Skeletal muscle tissue (tissue), 4 donors: ENCODE data around the gene DYNC1I1. TPM values are rescaled to one million over a fixed set of nuclear protein-coding genes. Genes with fewer than 3 reads are reported as not detected.
"Not testable (repeated sequence)": the region's sequence is repeated elsewhere in the genome, so short reads cannot be mapped to it uniquely, and the experiment has no call there.

Experiments
- H3K27ac ChIP-seq: one replicate; pipeline ENCODE4 v1.7.0; 2013; ENCODE audit warnings: mild to moderate bottlenecking, low read depth, low read length, inconsistent platforms
- H3K27me3 ChIP-seq, 3 donors: one replicate each; pipeline ENCODE4 v1.7.0; 2013; ENCODE audit warnings: low read length in 3 of 3; ENCODE audit not compliant: control insufficient read depth in 3 of 3, insufficient read depth in 3 of 3
- H3K36me3 ChIP-seq, 3 donors: one replicate each; pipeline ENCODE4 v1.7.0; 2013; ENCODE audit warnings: low read length in 3 of 3; ENCODE audit not compliant: control insufficient read depth in 3 of 3, insufficient read depth in 3 of 3
- H3K4me1 ChIP-seq, 3 donors: one replicate each; pipeline ENCODE4 v1.7.0; 2013; ENCODE audit warnings: low read length in 3 of 3, mild to moderate bottlenecking in 3 of 3; ENCODE audit not compliant: control insufficient read depth in 3 of 3, insufficient read depth in 3 of 3
- H3K4me3 ChIP-seq, 3 donors: one replicate each; pipeline ENCODE4 v1.7.0; 2013; ENCODE audit warnings: low read length in 3 of 3
- H3K9ac ChIP-seq, 3 donors: one replicate each; pipeline ENCODE4 v1.7.0; 2013; ENCODE audit warnings: low read length in 3 of 3, mild to moderate bottlenecking in 3 of 3, moderate library complexity in 2 of 3, low read depth in 1 of 3
- H3K9me3 ChIP-seq, 3 donors: one replicate each; pipeline ENCODE4 v1.7.0; 2013; ENCODE audit warnings: low read length in 3 of 3; ENCODE audit not compliant: control insufficient read depth in 3 of 3
- total RNA-seq: library from RNA; depleted of rRNA; stranded (reverse); fragments of >200 nt; gene quantifications from one replicate; pipeline ENCODE4 v1.2.3, GENCODE V29; 2014
- donor health status: Osteomylitis.

Gene DYNC1I1
- total RNA-seq, 1 donor from 2014 or later, result 1.6 TPM

DNA sequence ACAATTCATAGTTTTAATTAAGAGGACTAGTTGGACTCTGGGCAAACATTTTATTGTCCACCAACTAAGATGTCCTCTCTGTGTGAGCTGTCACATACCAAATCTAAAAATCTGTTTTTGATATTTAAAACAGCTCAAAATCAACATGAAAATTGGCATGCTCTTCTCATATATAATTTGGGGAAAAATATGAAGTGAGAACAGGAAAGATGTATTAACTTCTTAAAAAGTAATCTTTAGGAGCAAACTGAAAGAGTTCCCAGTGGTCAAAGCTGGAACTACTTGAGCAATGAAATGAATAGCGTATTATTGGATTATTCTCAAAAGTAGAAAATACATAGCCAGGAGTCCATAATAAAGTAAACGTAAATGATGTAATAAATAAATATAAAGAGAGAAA lies 147.2 kb downstream of the DYNC1I1 start:
- H3K9me3 ChIP-seq, result no peaks in the 10 kb centered on the region
- peaks cover 0 to 3% (median 2%) of the 10 kb centered on the region in 3 donors for H3K4me1 ChIP-seq
- no peaks in the 10 kb centered on the region for H3K27me3 ChIP-seq
- H3K36me3 ChIP-seq, result no peaks in the 10 kb centered on the region
- no peak overlapping the region for H3K27ac ChIP-seq
- no peak overlapping the region for H3K4me3 ChIP-seq
- no peak overlapping the region for H3K9ac ChIP-seq

DNA sequence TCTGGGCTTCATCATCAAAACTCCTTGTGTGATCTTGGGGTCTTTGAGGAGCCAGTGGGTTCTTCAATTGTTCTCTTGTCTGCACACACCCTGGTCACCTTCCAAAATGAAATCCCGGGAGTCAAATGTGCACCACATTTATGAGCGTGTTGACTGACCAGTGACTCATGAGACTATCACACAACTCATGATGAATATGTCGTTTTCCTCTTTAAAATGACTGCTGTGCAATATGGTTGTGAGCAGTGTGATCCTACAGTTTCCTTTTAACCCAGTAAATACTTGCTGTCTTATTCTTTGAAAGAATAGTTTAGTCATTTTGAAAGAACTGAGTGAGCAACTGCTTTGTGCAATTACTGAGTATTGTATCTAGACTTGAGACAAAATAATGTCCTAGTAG lies 149.2 kb downstream of the DYNC1I1 start:
- peaks cover 0 to 2% (median under 1%) of the 10 kb centered on the region in 3 donors for H3K4me1 ChIP-seq
- H3K9me3 ChIP-seq, result no peaks in the 10 kb centered on the region
- no peaks in the 10 kb centered on the region for H3K36me3 ChIP-seq
- no peaks in the 10 kb centered on the region for H3K27me3 ChIP-seq
- no peak overlapping the region for H3K4me3 ChIP-seq
- no peak overlapping the region for H3K9ac ChIP-seq
- no peak overlapping the region for H3K27ac ChIP-seq

DNA sequence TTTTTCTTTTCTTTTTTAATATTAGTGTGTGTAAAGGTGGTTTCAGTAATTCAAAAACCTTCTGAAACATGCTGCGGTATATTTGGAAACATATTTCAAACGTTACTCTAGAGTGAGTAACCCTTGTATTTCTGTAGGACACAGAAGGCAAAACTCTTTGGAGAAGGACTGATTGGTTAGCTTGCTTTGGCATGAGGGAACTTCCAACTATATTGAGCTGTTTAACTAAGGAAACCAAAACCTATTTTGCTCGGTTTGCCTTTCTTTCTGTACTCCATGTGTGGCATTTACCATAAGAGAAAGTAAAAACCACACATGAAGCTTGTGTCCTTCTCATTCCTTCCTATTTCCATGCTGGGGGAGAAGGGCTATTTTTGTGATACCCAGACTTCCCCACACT lies 149.8 kb downstream of the DYNC1I1 start:
- Histone ChIP-seq H3K36me3 (no peaks in the 10 kb centered on the region), H3K27me3 (no peaks in the 10 kb centered on the region), H3K9me3 (no peaks in the 10 kb centered on the region), H3K27ac (no peak overlapping the region), H3K9ac (no peak overlapping the region), H3K4me3 (no peak overlapping the region), H3K4me1 (no peaks in the 10 kb centered on the region)

DNA sequence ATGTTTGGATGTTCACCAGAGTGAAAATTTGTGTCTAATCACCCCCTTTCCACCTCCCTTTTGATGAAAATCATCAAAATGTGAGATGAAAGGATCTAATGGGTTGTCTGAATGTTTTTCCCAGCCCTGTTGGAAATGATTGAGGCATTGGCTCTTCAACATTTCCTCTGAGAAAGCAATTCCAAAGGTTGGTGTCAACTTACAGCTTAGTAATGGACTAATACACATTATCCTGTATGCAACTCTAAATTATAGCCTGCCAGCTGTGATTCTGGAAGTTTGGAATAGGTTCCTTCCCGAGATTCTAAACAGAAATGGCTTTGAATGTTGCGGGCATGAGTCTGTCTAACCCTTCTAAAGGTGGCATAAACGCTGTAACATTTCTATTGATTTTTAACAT lies 152.9 kb downstream of the DYNC1I1 start:
- H3K9ac ChIP-seq, result no peak overlapping the region
- H3K27ac ChIP-seq, result no peak overlapping the region
- no peaks in the 10 kb centered on the region for H3K27me3 ChIP-seq
- no peaks in the 10 kb centered on the region for H3K4me1 ChIP-seq
- H3K4me3 ChIP-seq, result no peak overlapping the region
- H3K9me3 ChIP-seq, result no peaks in the 10 kb centered on the region
- H3K36me3 ChIP-seq, result no peaks in the 10 kb centered on the region

DNA sequence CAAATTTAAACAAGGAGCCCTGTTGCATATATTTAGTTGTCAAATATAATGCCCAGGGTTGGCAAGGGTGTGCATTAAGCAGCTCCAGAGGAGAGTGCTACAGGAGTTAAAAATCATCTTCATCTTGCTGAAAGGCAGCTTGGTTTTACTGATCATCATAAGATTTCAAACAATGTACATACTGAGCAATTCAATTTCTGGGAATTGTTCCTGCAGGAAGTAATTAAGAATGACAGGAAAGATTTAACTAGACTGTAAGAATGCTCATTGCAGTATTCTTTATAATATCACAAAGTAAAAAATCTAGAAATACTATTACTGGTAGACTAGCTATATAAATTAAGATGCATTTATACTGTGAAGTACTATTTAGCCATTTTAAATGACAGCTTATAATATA lies 153.6 kb downstream of the DYNC1I1 start:
- H3K27me3 ChIP-seq, result no peaks in the 10 kb centered on the region
- no peak overlapping the region for H3K9ac ChIP-seq
- no peak overlapping the region for H3K4me3 ChIP-seq
- H3K27ac ChIP-seq, result no peak overlapping the region
- no peaks in the 10 kb centered on the region for H3K36me3 ChIP-seq
- H3K4me1 ChIP-seq, result no peaks in the 10 kb centered on the region
- H3K9me3 ChIP-seq, result no peaks in the 10 kb centered on the region

DNA sequence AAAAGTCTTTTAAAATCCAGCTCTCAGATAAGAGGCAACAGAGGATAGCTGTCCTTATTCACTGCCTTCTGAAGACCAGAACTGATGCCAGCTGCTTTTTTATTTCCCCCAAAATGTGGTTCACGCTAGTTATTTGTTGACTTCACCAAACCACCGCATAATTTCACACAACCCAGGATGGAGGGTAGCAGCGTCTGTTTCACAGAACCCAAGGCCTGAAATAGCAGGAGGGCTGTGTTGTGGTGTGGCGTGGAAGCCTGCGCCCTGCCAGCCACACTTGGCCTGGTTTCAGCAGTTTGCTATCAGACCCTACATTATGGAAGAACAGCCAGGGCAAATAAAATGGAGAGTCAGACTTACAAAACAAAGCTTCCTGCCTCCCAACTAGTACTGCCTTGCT lies 155.4 kb downstream of the DYNC1I1 start:
- Histone ChIP-seq H3K9me3 (no peaks in the 10 kb centered on the region), H3K9ac (no peak overlapping the region), H3K4me1 (no peaks in the 10 kb centered on the region), H3K4me3 (no peak overlapping the region), H3K27ac (no peak overlapping the region), H3K27me3 (no peaks in the 10 kb centered on the region), H3K36me3 (no peaks in the 10 kb centered on the region)

DNA sequence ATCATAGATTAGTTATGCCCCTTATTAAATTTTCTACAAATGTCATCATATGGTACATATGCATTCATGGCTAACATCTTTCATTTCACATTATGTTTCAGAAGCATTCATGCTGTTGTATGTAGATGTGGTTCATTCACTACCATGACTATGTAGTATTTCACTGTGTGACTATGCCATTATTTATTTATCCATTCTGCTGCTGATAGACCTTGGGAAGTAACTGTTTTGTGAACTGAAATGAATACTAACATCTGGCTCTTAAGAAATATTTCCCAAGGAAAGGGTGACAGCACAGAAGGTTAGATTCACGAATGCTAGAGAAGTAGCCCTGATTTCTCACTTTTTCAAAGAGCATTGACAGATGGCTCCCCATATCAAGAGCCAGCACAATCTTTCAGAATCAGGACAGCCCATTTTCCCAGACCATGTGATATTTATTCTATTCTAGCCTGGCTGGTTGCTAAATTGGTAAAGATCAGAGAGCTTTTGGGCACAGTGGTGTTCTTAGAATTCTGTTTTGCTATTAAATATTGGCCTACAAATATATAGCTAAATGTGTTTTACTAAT lies 157.4 kb downstream of the DYNC1I1 start:
- Histone ChIP-seq H3K9me3 (no peaks in the 10 kb centered on the region), H3K4me1 (peaks cover 0 to 7% (median 3%) of the 10 kb centered on the region in 3 donors), H3K27me3 (no peaks in the 10 kb centered on the region), H3K9ac (no peak overlapping the region), H3K4me3 (no peak overlapping the region), H3K27ac (no peak overlapping the region), H3K36me3 (no peaks in the 10 kb centered on the region)

DNA sequence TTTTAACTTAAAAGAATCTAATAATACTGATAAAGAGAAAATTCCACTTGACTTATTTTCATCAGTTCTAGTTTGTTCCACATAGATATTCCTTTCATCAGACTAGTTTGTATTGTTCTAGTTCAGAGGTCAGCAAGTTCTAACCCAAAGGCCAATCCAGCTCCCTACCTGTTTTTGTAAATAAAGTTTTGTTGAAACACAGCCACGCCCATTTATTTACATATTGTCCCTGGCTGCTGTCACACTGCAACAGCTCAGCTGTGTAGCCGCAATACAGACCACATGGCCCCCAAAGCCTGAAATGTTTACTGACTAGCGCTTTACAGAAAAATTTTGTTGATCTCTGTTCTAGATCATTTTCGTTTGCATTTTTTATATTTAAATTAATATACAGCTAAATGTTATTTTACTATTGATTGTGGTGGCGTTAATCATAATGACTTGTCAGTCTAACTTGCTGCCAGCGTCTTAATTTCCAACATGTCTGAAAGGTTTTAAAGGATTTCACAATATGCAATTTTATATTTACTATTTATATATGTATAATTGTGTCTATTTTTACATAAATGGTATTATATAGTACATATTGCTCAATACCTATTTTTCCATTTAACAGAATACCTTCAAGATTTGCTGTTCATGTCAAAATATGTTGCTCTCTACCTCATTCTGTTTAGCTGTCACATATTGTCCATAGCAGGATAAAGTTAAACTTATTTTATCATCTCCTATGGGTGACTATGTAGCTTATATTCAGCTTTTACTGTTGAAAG lies 159.3 kb downstream of the DYNC1I1 start:
- Histone ChIP-seq H3K4me3 (no peak overlapping the region), H3K27me3 (no peaks in the 10 kb centered on the region), H3K36me3 (no peaks in the 10 kb centered on the region), H3K9ac (no peak overlapping the region), H3K27ac (no peak overlapping the region), H3K4me1 (peaks cover 0 to 7% (median 3%) of the 10 kb centered on the region in 3 donors), H3K9me3 (no peaks in the 10 kb centered on the region)

DNA sequence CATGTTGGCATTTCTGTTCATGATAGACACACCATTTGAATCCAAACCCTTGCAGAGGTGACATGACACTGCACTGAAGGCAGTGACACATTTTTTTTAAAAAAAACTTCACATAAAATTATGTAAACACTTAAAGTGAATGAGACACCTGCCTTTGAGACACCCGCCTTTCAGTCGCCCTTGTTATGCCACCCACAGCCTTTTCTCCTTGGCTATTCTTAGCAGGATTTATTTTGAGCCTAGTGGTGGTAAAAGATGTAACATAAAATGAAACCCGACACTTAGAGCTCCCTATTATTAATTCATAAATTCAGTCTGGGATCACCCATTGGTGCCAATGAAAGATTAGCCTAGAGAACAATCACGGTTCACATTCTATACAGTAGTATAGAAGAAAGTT lies 161.3 kb downstream of the DYNC1I1 start:
- H3K27ac ChIP-seq, result no peak overlapping the region
- H3K27me3 ChIP-seq, result no peaks in the 10 kb centered on the region
- H3K4me3 ChIP-seq, result no peak overlapping the region
- H3K4me1 ChIP-seq, result peaks cover 0 to 7% (median 3%) of the 10 kb centered on the region in 3 donors
- H3K9me3 ChIP-seq, result no peaks in the 10 kb centered on the region
- no peaks in the 10 kb centered on the region for H3K36me3 ChIP-seq
- no peak overlapping the region for H3K9ac ChIP-seq

DNA sequence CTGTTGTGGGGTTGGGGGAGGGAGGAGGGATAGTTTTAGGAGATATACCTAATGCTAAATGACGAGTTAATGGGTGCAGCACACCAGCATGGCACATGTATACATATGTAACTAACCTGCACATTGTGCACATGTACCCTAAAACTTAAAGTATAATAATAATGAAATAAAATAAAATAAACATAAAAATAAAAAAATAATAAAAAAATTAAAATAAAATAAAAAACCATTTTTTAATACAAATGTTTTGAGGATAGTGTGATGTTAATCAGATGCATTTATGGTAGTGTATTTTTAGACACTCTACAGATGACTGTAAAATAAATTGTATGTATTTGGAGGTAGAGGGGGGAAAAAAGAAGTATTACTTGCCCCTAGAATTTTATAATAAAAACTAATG lies 172.5 kb downstream of the DYNC1I1 start:
- H3K4me1 ChIP-seq, H3K4me3 ChIP-seq: not testable (repeated sequence)

More for the DNA sequence above, 172.5 kb downstream of the DYNC1I1 start:
- H3K9me3 ChIP-seq, H3K27me3 ChIP-seq, H3K9ac ChIP-seq, H3K36me3 ChIP-seq, H3K27ac ChIP-seq: not testable (repeated sequence)
